SK-N-SH treated with all-trans-retinoic acid at 6 μM for 48 hours (cell line): ENCODE measurements around the gene METAP2.

Experiments used
- ATAC-seq: fragments of 200-7000 bp; cut with Tn5 transposase; 3 replicates; pipeline ENCODE4 v1.9.1; 2020; ENCODE audit warnings: mild to moderate bottlenecking, moderate library complexity
- CSDC2 ChIP-seq: fragments of 250-450 bp; sonication (Bioruptor Pico); IDR thresholded peaks from 2 replicates; pipeline ENCODE4 v1.5.0; 2020; ENCODE audit warnings: mild to moderate bottlenecking, moderate library complexity
- ESRRG ChIP-seq: fragments of 250-450 bp; sonication (Bioruptor Pico); IDR thresholded peaks from 2 replicates; pipeline ENCODE4 v1.6.1; 2021; ENCODE audit warnings: mild to moderate bottlenecking
- TOX ChIP-seq: fragments of 250-450 bp; sonication (Bioruptor Pico); IDR thresholded peaks from 2 replicates; pipeline ENCODE4 v1.8.0; 2021; ENCODE audit warnings: mild to moderate bottlenecking, moderate library complexity, borderline replicate concordance
- ZC3H10 ChIP-seq: fragments of 250-450 bp; sonication (Bioruptor Pico); IDR thresholded peaks from 2 replicates; pipeline ENCODE4 v1.5.1; 2021; ENCODE audit warnings: mild to moderate bottlenecking, moderate library complexity
- TF ChIP-seq, protein P1 (sequence below): fragments of 250-450 bp; sonication (Bioruptor Pico); IDR thresholded peaks from 2 replicates; pipeline ENCODE4 v1.5.1; 2021; ENCODE audit warnings: mild to moderate bottlenecking, moderate library complexity

Gene METAP2

DNA sequence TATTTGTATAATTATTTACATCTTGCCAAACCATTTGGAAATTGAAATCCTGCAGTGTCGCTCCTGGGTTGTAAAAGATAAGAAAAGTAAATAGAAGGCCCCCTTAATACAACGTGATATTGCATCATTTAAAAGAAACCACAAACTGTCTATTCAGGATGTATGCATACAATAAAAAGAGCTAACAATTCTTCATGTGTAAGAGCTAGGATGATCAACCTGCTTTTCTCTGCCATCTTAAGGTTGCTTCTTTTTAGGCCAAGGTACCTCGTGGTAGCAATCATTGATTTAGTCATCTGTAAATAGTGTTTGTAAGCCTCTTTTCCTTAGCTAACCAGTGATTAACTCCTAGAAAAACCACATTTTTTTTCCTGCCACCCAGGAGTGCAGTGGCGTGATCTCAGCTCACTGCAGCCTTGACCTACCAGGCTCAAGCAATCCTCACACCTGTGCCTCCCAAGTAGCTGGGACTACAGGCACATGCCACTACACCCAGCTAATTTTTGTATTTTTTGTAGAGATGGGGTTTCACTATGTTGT lies 80.7 kb downstream of the METAP2 start:
- no peak for ATAC-seq
- TF ChIP-seq, protein P1, sequence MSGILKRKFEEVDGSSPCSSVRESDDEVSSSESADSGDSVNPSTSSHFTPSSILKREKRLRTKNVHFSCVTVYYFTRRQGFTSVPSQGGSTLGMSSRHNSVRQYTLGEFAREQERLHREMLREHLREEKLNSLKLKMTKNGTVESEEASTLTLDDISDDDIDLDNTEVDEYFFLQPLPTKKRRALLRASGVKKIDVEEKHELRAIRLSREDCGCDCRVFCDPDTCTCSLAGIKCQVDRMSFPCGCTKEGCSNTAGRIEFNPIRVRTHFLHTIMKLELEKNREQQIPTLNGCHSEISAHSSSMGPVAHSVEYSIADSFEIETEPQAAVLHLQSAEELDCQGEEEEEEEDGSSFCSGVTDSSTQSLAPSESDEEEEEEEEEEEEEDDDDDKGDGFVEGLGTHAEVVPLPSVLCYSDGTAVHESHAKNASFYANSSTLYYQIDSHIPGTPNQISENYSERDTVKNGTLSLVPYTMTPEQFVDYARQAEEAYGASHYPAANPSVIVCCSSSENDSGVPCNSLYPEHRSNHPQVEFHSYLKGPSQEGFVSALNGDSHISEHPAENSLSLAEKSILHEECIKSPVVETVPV (CRISPR knock-in tag) = no peak

DNA sequence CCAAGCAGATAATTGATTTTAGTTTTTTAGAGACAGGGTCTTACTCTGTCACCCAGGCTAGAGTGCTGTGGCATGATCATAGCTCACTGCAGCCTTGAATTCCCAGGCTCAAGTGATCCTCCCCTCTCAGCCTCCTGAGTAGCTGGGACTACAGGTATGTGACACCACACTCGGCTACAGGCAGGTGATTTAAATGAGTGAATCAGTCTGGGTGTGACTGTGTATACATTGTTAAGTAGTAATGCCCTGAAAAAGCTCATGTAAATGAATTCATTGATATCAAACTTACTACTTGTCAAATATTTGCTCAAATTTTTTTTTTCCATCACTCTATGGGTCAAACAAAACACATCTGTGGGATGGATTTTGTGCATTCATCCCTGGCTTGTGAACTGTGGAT lies 83.7 kb downstream of the METAP2 start:
- ATAC-seq = no peak
- no peak for TF ChIP-seq CSDC2 (CRISPR knock-in tag)
- TF ChIP-seq ZC3H10 (CRISPR knock-in tag) = no peak
- TF ChIP-seq TOX (CRISPR knock-in tag) = no peak
- TF ChIP-seq ESRRG (CRISPR knock-in tag) = no peak
- TF ChIP-seq, all 23 proteins: peak for 0
